ENCODE data around the gene ROR2.
"Not testable (repeated sequence)": the region's sequence is repeated elsewhere in the genome, so short reads cannot be mapped to it uniquely, and the experiment has no call there.

Gene ROR2

GRCh38 chr9:91917436-91917835, 32.6 kb downstream of the ROR2 start:
- Mint-ChIP-seq H3K36me3 (no peaks in the 10 kb centered on the region), H3K4me1 (peaks cover 5% of the 10 kb centered on the region), H3K27ac (no peak overlapping the region), H3K4me3 (no peak overlapping the region), H3K9me3 (peaks cover 3% of the 10 kb centered on the region), H3K27me3 (peaks cover 38% of the 10 kb centered on the region)
- no peak for ATAC-seq

- H3K4me1 Mint-ChIP-seq, result peaks cover 5% of the 10 kb centered on the region
- ATAC-seq, result no peak
- peaks cover 28% of the 10 kb centered on the region for H3K27me3 Mint-ChIP-seq
- H3K36me3 Mint-ChIP-seq, result no peaks in the 10 kb centered on the region
- H3K9me3 Mint-ChIP-seq, result peaks cover 3% of the 10 kb centered on the region
- no peak overlapping the region for H3K4me3 Mint-ChIP-seq
- no peak overlapping the region for H3K27ac Mint-ChIP-seq
Observed at GRCh38 chr9:91915524-91916263, 34.3 kb downstream of the ROR2 start.

GRCh38 chr9:91914937-91915336, 35.1 kb downstream of the ROR2 start:
- peaks cover 28% of the 10 kb centered on the region for H3K27me3 Mint-ChIP-seq
- no peaks in the 10 kb centered on the region for H3K4me1 Mint-ChIP-seq
- no peaks in the 10 kb centered on the region for H3K36me3 Mint-ChIP-seq
- H3K9me3 Mint-ChIP-seq, result peaks cover 3% of the 10 kb centered on the region
- no peak for ATAC-seq
- H3K27ac Mint-ChIP-seq, result no peak overlapping the region
- no peak overlapping the region for H3K4me3 Mint-ChIP-seq

GRCh38 chr9:91914404-91914803, 35.6 kb downstream of the ROR2 start:
- Mint-ChIP-seq H3K4me1 (no peaks in the 10 kb centered on the region), H3K9me3 (peaks cover 3% of the 10 kb centered on the region), H3K36me3 (no peaks in the 10 kb centered on the region), H3K27ac (no peak overlapping the region), H3K27me3 (peaks cover 23% of the 10 kb centered on the region), H3K4me3 (no peak overlapping the region)
- ATAC-seq, result no peak

GRCh38 chr9:91913986-91914385, 36.0 kb downstream of the ROR2 start:
- Mint-ChIP-seq H3K27me3 (peaks cover 18% of the 10 kb centered on the region), H3K4me1 (no peaks in the 10 kb centered on the region), H3K27ac (no peak overlapping the region), H3K36me3 (no peaks in the 10 kb centered on the region), H3K9me3 (peaks cover 3% of the 10 kb centered on the region), H3K4me3 (no peak overlapping the region)
- ATAC-seq, result no peak

GRCh38 chr9:91913096-91913495, 36.9 kb downstream of the ROR2 start:
- Mint-ChIP-seq H3K9me3 (peaks cover 3% of the 10 kb centered on the region), H3K4me1 (no peaks in the 10 kb centered on the region), H3K4me3 (no peak overlapping the region), H3K27me3 (peaks cover 16% of the 10 kb centered on the region), H3K36me3 (no peaks in the 10 kb centered on the region), H3K27ac (no peak overlapping the region)
- no peak for ATAC-seq

- Mint-ChIP-seq H3K4me3 (no peak overlapping the region), H3K27ac (no peak overlapping the region), H3K9me3 (peaks cover 3% of the 10 kb centered on the region), H3K4me1 (no peaks in the 10 kb centered on the region), H3K36me3 (no peaks in the 10 kb centered on the region), H3K27me3 (peaks cover 7% of the 10 kb centered on the region)
- ATAC-seq, result no peak
Observed at GRCh38 chr9:91911657-91912056, 38.4 kb downstream of the ROR2 start.

GRCh38 chr9:91909256-91909655, 40.8 kb downstream of the ROR2 start:
- ATAC-seq, H3K27me3 Mint-ChIP-seq, H3K9me3 Mint-ChIP-seq, H3K27ac Mint-ChIP-seq, H3K4me1 Mint-ChIP-seq, H3K36me3 Mint-ChIP-seq, H3K4me3 Mint-ChIP-seq: not testable (repeated sequence)

- ATAC-seq, result no peak
- Mint-ChIP-seq H3K27ac (no peak overlapping the region), H3K4me1 (peaks cover 5% of the 10 kb centered on the region), H3K27me3 (no peaks in the 10 kb centered on the region), H3K9me3 (no peaks in the 10 kb centered on the region), H3K36me3 (no peaks in the 10 kb centered on the region), H3K4me3 (no peak overlapping the region)
Observed at GRCh38 chr9:91908746-91909145, 41.3 kb downstream of the ROR2 start.

- Mint-ChIP-seq H3K27ac (no peak overlapping the region), H3K9me3 (no peaks in the 10 kb centered on the region), H3K4me3 (no peak overlapping the region), H3K36me3 (no peaks in the 10 kb centered on the region), H3K4me1 (peaks cover 5% of the 10 kb centered on the region), H3K27me3 (no peaks in the 10 kb centered on the region)
- ATAC-seq, result no peak
Observed at GRCh38 chr9:91908293-91908623, 41.8 kb downstream of the ROR2 start.

- H3K27ac Mint-ChIP-seq, result no peak overlapping the region
- H3K4me3 Mint-ChIP-seq, result no peak overlapping the region
- H3K4me1 Mint-ChIP-seq, result peaks cover 5% of the 10 kb centered on the region
Observed at GRCh38 chr9:91907484-91908292, 42.3 kb downstream of the ROR2 start.

GRCh38 chr9:91905991-91906469, 44.0 kb downstream of the ROR2 start:
- no peak overlapping the region for H3K27ac Mint-ChIP-seq
- H3K4me1 Mint-ChIP-seq, result peaks cover 5% of the 10 kb centered on the region
- no peaks in the 10 kb centered on the region for H3K9me3 Mint-ChIP-seq
- no peak overlapping the region for H3K4me3 Mint-ChIP-seq
- H3K36me3 Mint-ChIP-seq, result no peaks in the 10 kb centered on the region
- peak; percentile 44 for ATAC-seq
- no peaks in the 10 kb centered on the region for H3K27me3 Mint-ChIP-seq

More at GRCh38 chr9:91907484-91908292, 42.3 kb downstream of the ROR2 start:
- H3K27me3 Mint-ChIP-seq, result no peaks in the 10 kb centered on the region
- H3K36me3 Mint-ChIP-seq, result no peaks in the 10 kb centered on the region
- H3K9me3 Mint-ChIP-seq, result no peaks in the 10 kb centered on the region
- ATAC-seq, result no peak

- H3K4me1 Mint-ChIP-seq, result peaks cover 5% of the 10 kb centered on the region
- no peak for ATAC-seq
- H3K36me3 Mint-ChIP-seq, result no peaks in the 10 kb centered on the region
- no peak overlapping the region for H3K4me3 Mint-ChIP-seq
- no peaks in the 10 kb centered on the region for H3K9me3 Mint-ChIP-seq
- no peak overlapping the region for H3K27ac Mint-ChIP-seq
- H3K27me3 Mint-ChIP-seq, result no peaks in the 10 kb centered on the region
Observed at GRCh38 chr9:91905237-91905650, 44.8 kb downstream of the ROR2 start.

GRCh38 chr9:91904588-91905236, 45.3 kb downstream of the ROR2 start:
- peaks cover 5% of the 10 kb centered on the region for H3K4me1 Mint-ChIP-seq
- no peaks in the 10 kb centered on the region for H3K36me3 Mint-ChIP-seq
- no peak for ATAC-seq
- no peaks in the 10 kb centered on the region for H3K9me3 Mint-ChIP-seq
- no peaks in the 10 kb centered on the region for H3K27me3 Mint-ChIP-seq
- H3K4me3 Mint-ChIP-seq, result no peak overlapping the region
- H3K27ac Mint-ChIP-seq, result no peak overlapping the region

- H3K27me3 Mint-ChIP-seq, result no peaks in the 10 kb centered on the region
- H3K4me1 Mint-ChIP-seq, result peaks cover 5% of the 10 kb centered on the region
- H3K36me3 Mint-ChIP-seq, result no peaks in the 10 kb centered on the region
- H3K4me3 Mint-ChIP-seq, result no peak overlapping the region
- no peak overlapping the region for H3K27ac Mint-ChIP-seq
- no peaks in the 10 kb centered on the region for H3K9me3 Mint-ChIP-seq
- ATAC-seq, result no peak
Observed at GRCh38 chr9:91903126-91903911, 46.7 kb downstream of the ROR2 start.

Measured in stimulated activated memory B cell treated with anti-CD40 and anti-IgM and Interleukin-4, amounts not matched to agents 10 μg/mL and 1 μg/mL and 100 μg/mL, for 72 hours (primary cell).